Measurements from ENCODE around the gene GTF3C6. TPM values are rescaled to one million over a fixed set of nuclear protein-coding genes. Genes with fewer than 3 reads are reported as not detected.
"Not testable (repeated sequence)": the region's sequence is repeated elsewhere in the genome, so short reads cannot be mapped to it uniquely, and the experiment has no call there.

Gene GTF3C6
- total and polyA plus RNA-seq, 2 of the 8 experiments (the other 6 are each of a cell fraction or from before 2014, with no cell fraction given): 13.1 to 87.4 TPM

GRCh38 chr6:111017241-111017640, 58.7 kb downstream of the GTF3C6 start:
- H3K4me1 ChIP-seq (replicated peaks in 1 of 4; ENCODE audit: control insufficient read depth in 3 of 4, insufficient read depth in 4 of 4, low read length in 3 of 4); H2BK15ac ChIP-seq (ENCODE audit: low read length); H3K27ac ChIP-seq (ENCODE audit: low read depth, low read length); POLR2A ChIA-PET (ENCODE audit: partially characterized antibody); H3K4me3 ChIP-seq (ENCODE audit: extremely low read depth in 1 of 4, insufficient read depth in 2 of 4, low read depth in 3 of 4, low read length in 4 of 4); H4K5ac ChIP-seq (ENCODE audit: insufficient read length, low read depth, low read length); H3K4ac ChIP-seq (replicated peaks; ENCODE audit: insufficient read length, low read depth, low read length); H3K9ac ChIP-seq (replicated peaks in 1 of 4; ENCODE audit: extremely low read depth in 1 of 4, low read depth in 3 of 4, low read length in 3 of 4); H3K79me2 ChIP-seq (ENCODE audit: control insufficient read depth in 1 of 2, insufficient read depth in 2 of 2, low read length in 2 of 2); H3K27me3 ChIP-seq (replicated peaks in 1 of 4; ENCODE audit: control insufficient read depth in 3 of 4, extremely low read depth in 1 of 4, insufficient read depth in 3 of 4, low read length in 3 of 4); H3K23ac ChIP-seq (ENCODE audit: insufficient read length); H3K14ac ChIP-seq (ENCODE audit: insufficient read length); H4K91ac ChIP-seq (replicated peaks; ENCODE audit: insufficient read length, low read length); FAIRE-seq; H3K18ac ChIP-seq (ENCODE audit: extremely low read depth, low read length); H4K8ac ChIP-seq (ENCODE audit: extremely low read depth, insufficient read depth, low read length); H4K20me1 ChIP-seq (replicated peaks in 1 of 2; ENCODE audit: control insufficient read depth in 1 of 2, insufficient read depth in 2 of 2, low read length in 2 of 2); H2AK5ac ChIP-seq (ENCODE audit: low read depth, low read length); H2BK12ac ChIP-seq (ENCODE audit: low read depth, low read length); H2BK20ac ChIP-seq (ENCODE audit: low read length); H2BK5ac ChIP-seq (ENCODE audit: low read depth, low read length); H3K4me2 ChIP-seq (ENCODE audit: insufficient read depth in 1 of 2, low read depth in 2 of 2, low read length in 2 of 2); CTCF ChIA-PET (ENCODE audit: partially characterized antibody); H3K56ac ChIP-seq (replicated peaks; ENCODE audit: insufficient read length, low read depth, low read length); DNase-seq (ENCODE audit: low read depth in 1 of 2, low spot score in 2 of 2); H2BK120ac ChIP-seq (replicated peaks; ENCODE audit: low read depth, low read length); H3K23me2 ChIP-seq (ENCODE audit: low read depth, low read length); H2AFZ ChIP-seq (ENCODE audit: low read length); H3K79me1 ChIP-seq (ENCODE audit: low read depth, low read length): not testable (repeated sequence)
- Histone ChIP-seq H3K36me3 (ENCODE audit: control insufficient read depth in 2 of 4, insufficient read depth in 4 of 4, low read length in 3 of 4) (peaks cover 0 to 65% (median 27%) of the 10 kb centered on the region in 4 experiments; a peak in 7 of 8 replicates), H3K9me3 (ENCODE audit: insufficient read depth in 2 of 2, low read depth in 1 of 2, low read length in 1 of 2) (peaks cover 7 to 12% of the 10 kb centered on the region in 2 experiments; a peak in 3 of 4 replicates)
- WGBS, 2 experiments (ENCODE audit: extremely low coverage in 1 of 2, insufficient coverage in 1 of 2, insufficient read length in 1 of 2, insufficient replicate concordance in 2 of 2, low coverage in 1 of 2, low lambda C conversion rate in 2 of 2, missing lambda C conversion rate in 1 of 2): no CpG with 5 or more reads among the region's 37 CpGs

Other genes with a start within 250 kb of the GTF3C6 start
- gene CDK19, start 143.2 kb upstream of the GTF3C6 start, total RNA-seq (2021; fragmentation: NEBNext Ultra II Directional; extraction: Animal tissue kit (Norgen Biotek cat#: 25700)): 9.7 and 12.6 TPM in 2 replicates
- gene CDK19, start 143.2 kb upstream of the GTF3C6 start, polyA plus RNA-seq (2011; rRNA removed): 3.4 and 4.9 TPM in 2 replicates
- gene AMD1, start 83.9 kb upstream of the GTF3C6 start, total RNA-seq (2021; fragmentation: NEBNext Ultra II Directional; extraction: Animal tissue kit (Norgen Biotek cat#: 25700)): 174 and 177 TPM in 2 replicates
- gene AMD1, start 83.9 kb upstream of the GTF3C6 start, polyA plus RNA-seq (2011; rRNA removed): 33.6 and 60.9 TPM in 2 replicates
- gene RPF2, start 23.3 kb downstream of the GTF3C6 start, total RNA-seq (2021; fragmentation: NEBNext Ultra II Directional; extraction: Animal tissue kit (Norgen Biotek cat#: 25700)): 64.1 and 66.9 TPM in 2 replicates
- 11.3 and 22.8 TPM in 2 replicates for gene RPF2, start 23.3 kb downstream of the GTF3C6 start, polyA plus RNA-seq (2011; rRNA removed)
- 16.9 and 18.6 TPM in 2 replicates for gene SLC16A10, start 128.8 kb downstream of the GTF3C6 start, total RNA-seq (2021; fragmentation: NEBNext Ultra II Directional; extraction: Animal tissue kit (Norgen Biotek cat#: 25700))
- 14.6 and 23.2 TPM in 2 replicates for gene SLC16A10, start 128.8 kb downstream of the GTF3C6 start, polyA plus RNA-seq (2011; rRNA removed)

Measured in H1 (cell line).